SKM-1 treated with dmso at 0.1 percent for 144 hours (cell line): ENCODE results near the gene CERS1.
A peak's percentile ranks its signal among the peaks of the same experiment; 100 is the strongest.
"Not testable (repeated sequence)": the region's sequence is repeated elsewhere in the genome, so short reads cannot be mapped to it uniquely, and the experiment has no call there.

Experiments
- DNase-seq: peaks from one replicate; lab custom pipeline; 2025; ENCODE audit not compliant: unreplicated experiment; lab: John Stamatoyannopoulos, UW

The CERS1 gene

GRCh38 chr19:18919900-18920214 is 23.9 kb upstream of the CERS1 start:
- DNase-seq: no peak

GRCh38 chr19:18919086-18919899 is 23.3 kb upstream of the CERS1 start, which contains the start of the genes COPE and DDX49:
COPE (minus strand) TSS chr19:18919387; CDS start chr19:18919348, 39 bp downstream.
DDX49 (plus strand) TSS chr19:18919715; CDS start chr19:18919742, 27 bp downstream.
- peak; percentile 100 for DNase-seq

GRCh38 chr19:18917593-18917992 is 21.6 kb upstream of the CERS1 start:
- not testable (repeated sequence) for DNase-seq

- DNase-seq: no peak
Observed at GRCh38 chr19:18915639-18916038, 19.7 kb upstream of the CERS1 start.

GRCh38 chr19:18913466-18913865 is 17.5 kb upstream of the CERS1 start:
- DNase-seq: no peak

GRCh38 chr19:18912933-18913332 is 17.0 kb upstream of the CERS1 start:
- DNase-seq: no peak

GRCh38 chr19:18910801-18911436 is 15.0 kb upstream of the CERS1 start:
- no peak for DNase-seq

GRCh38 chr19:18910010-18910409 is 14.1 kb upstream of the CERS1 start:
- DNase-seq: no peak

- DNase-seq: no peak
Observed at GRCh38 chr19:18908917-18909619, 13.1 kb upstream of the CERS1 start.

- DNase-seq: no peak
Observed at GRCh38 chr19:18906605-18907519, 10.9 kb upstream of the CERS1 start.

GRCh38 chr19:18905513-18906236 is 9.7 kb upstream of the CERS1 start:
- DNase-seq: no peak

- no peak for DNase-seq
Observed at GRCh38 chr19:18905058-18905456, 9.1 kb upstream of the CERS1 start.

- DNase-seq: no peak
Observed at GRCh38 chr19:18904334-18905057, 8.5 kb upstream of the CERS1 start.

- no peak for DNase-seq
Observed at GRCh38 chr19:18903156-18904037, 7.4 kb upstream of the CERS1 start.

GRCh38 chr19:18902519-18902918 is 6.6 kb upstream of the CERS1 start:
- DNase-seq: not testable (repeated sequence)

GRCh38 chr19:18901491-18901890 is 5.5 kb upstream of the CERS1 start:
- no peak for DNase-seq

- DNase-seq: no peak
Observed at GRCh38 chr19:18900700-18901481, 4.9 kb upstream of the CERS1 start.
